Measurements from ENCODE around the gene TMEM17.
"Not testable (repeated sequence)": the region's sequence is repeated elsewhere in the genome, so short reads cannot be mapped to it uniquely, and the experiment has no call there.

The TMEM17 gene

GRCh38 chr2:62505750-62506420 is at the start of gene TMEM17:
Gene TMEM17, minus strand, starts transcription at chr2:62506195. Its CDS starts 66 bp downstream, at chr2:62506129.
- in situ Hi-C loops (cut with MboI; ENCODE audit: low sequenced_read_pairs): no loop called here

- in situ Hi-C loops (cut with MboI; ENCODE audit: low sequenced_read_pairs): no loop called here
These were observed 48.4 kb upstream of the TMEM17 start for GRCh38 chr2:62554440-62554839.

GRCh38 chr2:62550461-62550860 is 44.5 kb upstream of the TMEM17 start:
- in situ Hi-C loops (cut with MboI; ENCODE audit: low sequenced_read_pairs): no loop called here

GRCh38 chr2:62547854-62548253 is 41.9 kb upstream of the TMEM17 start:
- in situ Hi-C loops (cut with MboI; ENCODE audit: low sequenced_read_pairs): no loop called here

GRCh38 chr2:62545261-62545660 is 39.3 kb upstream of the TMEM17 start:
- in situ Hi-C loops (cut with MboI; ENCODE audit: low sequenced_read_pairs): no loop called here

GRCh38 chr2:62540408-62541168 is 34.6 kb upstream of the TMEM17 start:
- in situ Hi-C loops (cut with MboI; ENCODE audit: low sequenced_read_pairs): no loop called here

- in situ Hi-C loops (cut with MboI; ENCODE audit: low sequenced_read_pairs): no loop called here
These were observed 33.8 kb upstream of the TMEM17 start for GRCh38 chr2:62539606-62540407.

GRCh38 chr2:62538756-62539155 is 32.8 kb upstream of the TMEM17 start:
- in situ Hi-C loops (cut with MboI; ENCODE audit: low sequenced_read_pairs): no loop called here

- in situ Hi-C loops (cut with MboI; ENCODE audit: low sequenced_read_pairs): no loop called here
These were observed 31.8 kb upstream of the TMEM17 start for GRCh38 chr2:62537814-62538213.

- in situ Hi-C loops (cut with MboI; ENCODE audit: low sequenced_read_pairs): no loop called here
These were observed 31.0 kb upstream of the TMEM17 start for GRCh38 chr2:62536873-62537547.

- in situ Hi-C loops (cut with MboI; ENCODE audit: low sequenced_read_pairs): not testable (repeated sequence)
These were observed 29.5 kb upstream of the TMEM17 start for GRCh38 chr2:62535521-62535920.

GRCh38 chr2:62531594-62531993 is 25.6 kb upstream of the TMEM17 start:
- in situ Hi-C loops (cut with MboI; ENCODE audit: low sequenced_read_pairs): no loop called here

GRCh38 chr2:62529758-62530157 is 23.8 kb upstream of the TMEM17 start:
- in situ Hi-C loops (cut with MboI; ENCODE audit: low sequenced_read_pairs): no loop called here

GRCh38 chr2:62527478-62528210 is 21.6 kb upstream of the TMEM17 start:
- in situ Hi-C loops (cut with MboI; ENCODE audit: low sequenced_read_pairs): no loop called here

- in situ Hi-C loops (cut with MboI; ENCODE audit: low sequenced_read_pairs): no loop called here
These were observed 20.8 kb upstream of the TMEM17 start for GRCh38 chr2:62526531-62527381.

- in situ Hi-C loops (cut with MboI; ENCODE audit: low sequenced_read_pairs): no loop called here
These were observed 19.7 kb upstream of the TMEM17 start for GRCh38 chr2:62525549-62526269.

- in situ Hi-C loops (cut with MboI; ENCODE audit: low sequenced_read_pairs): no loop called here
These were observed 18.4 kb upstream of the TMEM17 start for GRCh38 chr2:62524293-62524941.

GRCh38 chr2:62521061-62521460 is 15.1 kb upstream of the TMEM17 start:
- in situ Hi-C loops (cut with MboI; ENCODE audit: low sequenced_read_pairs): not testable (repeated sequence)
